Measurements from ENCODE around the gene RPA3. TPM values are rescaled to one million over a fixed set of nuclear protein-coding genes. Genes with fewer than 3 reads are reported as not detected.
A peak's percentile ranks its signal among the peaks of the same experiment; 100 is the strongest.

The RPA3 gene
- total and polyA plus RNA-seq, 2 of the 13 experiments (the other 11 are each of a cell fraction or from before 2014, with no cell fraction given), result 38.3 to 154 TPM

DNA sequence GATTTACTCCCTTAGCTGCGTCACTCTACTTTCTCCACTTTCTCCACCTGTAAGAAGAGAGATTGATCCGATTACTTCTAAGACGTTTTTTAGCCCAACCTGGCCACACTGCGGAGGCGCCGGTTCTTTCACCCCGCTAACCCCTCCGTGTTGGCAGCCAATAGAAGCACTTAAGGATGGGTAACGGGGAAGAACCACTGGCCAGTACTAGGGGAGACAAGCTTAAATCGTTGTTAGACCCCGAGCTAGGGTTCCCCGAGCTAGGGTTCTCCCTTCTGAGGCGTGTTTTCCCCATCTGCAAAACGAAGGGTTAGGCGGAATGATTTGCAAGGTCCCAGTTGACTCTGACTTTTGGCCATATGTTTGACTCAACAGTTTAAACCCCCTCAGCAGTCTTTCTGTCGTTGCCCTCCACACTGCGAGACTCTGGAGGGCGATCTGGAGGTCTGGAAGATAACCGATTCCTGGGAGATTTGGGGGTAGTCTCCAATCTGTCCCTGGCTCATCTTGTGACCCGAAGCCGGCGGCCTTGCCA, 77.2 kb downstream of the RPA3 start (continued):
- TF ChIP-seq ZNF782 (CRISPR knock-in tag; IDR thresholded peaks at IDR 0.05; ENCODE audit: borderline replicate concordance), result peak; percentile 13; the same call in 1 of the 2 replicates
- TF ChIP-seq ARNT2 (CRISPR knock-in tag; IDR thresholded peaks at IDR 0.05; ENCODE audit: low read depth), result no peak
- TF ChIP-seq, protein P1, sequence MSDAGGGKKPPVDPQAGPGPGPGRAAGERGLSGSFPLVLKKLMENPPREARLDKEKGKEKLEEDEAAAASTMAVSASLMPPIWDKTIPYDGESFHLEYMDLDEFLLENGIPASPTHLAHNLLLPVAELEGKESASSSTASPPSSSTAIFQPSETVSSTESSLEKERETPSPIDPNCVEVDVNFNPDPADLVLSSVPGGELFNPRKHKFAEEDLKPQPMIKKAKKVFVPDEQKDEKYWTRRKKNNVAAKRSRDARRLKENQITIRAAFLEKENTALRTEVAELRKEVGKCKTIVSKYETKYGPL (CRISPR knock-in tag; IDR thresholded peaks at IDR 0.05), result no peak
- no peak for TF ChIP-seq AGO2 (optimal IDR thresholded peaks at IDR 0.05; ENCODE audit: low read depth, low read length)
- TF ChIP-seq, protein P2, sequence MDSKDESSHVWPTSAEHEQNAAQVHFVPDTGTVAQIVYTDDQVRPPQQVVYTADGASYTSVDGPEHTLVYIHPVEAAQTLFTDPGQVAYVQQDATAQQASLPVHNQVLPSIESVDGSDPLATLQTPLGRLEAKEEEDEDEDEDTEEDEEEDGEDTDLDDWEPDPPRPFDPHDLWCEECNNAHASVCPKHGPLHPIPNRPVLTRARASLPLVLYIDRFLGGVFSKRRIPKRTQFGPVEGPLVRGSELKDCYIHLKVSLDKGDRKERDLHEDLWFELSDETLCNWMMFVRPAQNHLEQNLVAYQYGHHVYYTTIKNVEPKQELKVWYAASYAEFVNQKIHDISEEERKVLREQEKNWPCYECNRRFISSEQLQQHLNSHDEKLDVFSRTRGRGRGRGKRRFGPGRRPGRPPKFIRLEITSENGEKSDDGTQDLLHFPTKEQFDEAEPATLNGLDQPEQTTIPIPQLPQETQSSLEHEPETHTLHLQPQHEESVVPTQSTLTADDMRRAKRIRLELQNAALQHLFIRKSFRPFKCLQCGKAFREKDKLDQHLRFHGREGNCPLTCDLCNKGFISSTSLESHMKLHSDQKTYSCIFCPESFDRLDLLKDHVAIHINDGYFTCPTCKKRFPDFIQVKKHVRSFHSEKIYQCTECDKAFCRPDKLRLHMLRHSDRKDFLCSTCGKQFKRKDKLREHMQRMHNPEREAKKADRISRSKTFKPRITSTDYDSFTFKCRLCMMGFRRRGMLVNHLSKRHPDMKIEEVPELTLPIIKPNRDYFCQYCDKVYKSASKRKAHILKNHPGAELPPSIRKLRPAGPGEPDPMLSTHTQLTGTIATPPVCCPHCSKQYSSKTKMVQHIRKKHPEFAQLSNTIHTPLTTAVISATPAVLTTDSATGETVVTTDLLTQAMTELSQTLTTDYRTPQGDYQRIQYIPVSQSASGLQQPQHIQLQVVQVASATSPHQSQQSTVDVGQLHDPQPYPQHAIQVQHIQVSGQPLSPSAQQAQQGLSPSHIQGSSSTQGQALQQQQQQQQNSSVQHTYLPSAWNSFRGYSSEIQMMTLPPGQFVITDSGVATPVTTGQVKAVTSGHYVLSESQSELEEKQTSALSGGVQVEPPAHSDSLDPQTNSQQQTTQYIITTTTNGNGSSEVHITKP (CRISPR knock-in tag; IDR thresholded peaks at IDR 0.05; ENCODE audit: low read depth), result no peak
- no peak for TF ChIP-seq ARNT (IDR thresholded peaks at IDR 0.05)
- no peak for TF ChIP-seq ZNF12 (CRISPR knock-in tag; IDR thresholded peaks at IDR 0.05)
- TF ChIP-seq SRSF9 (IDR thresholded peaks at IDR 0.05; ENCODE audit: borderline replicate concordance, insufficient read depth, low read depth, low read length, poor library complexity, severe bottlenecking), result no peak
- TF ChIP-seq CBX1 (IDR thresholded peaks at IDR 0.05; ENCODE audit: low read depth), result no peak
- no peak for TF ChIP-seq GPN1 (CRISPR knock-in tag; IDR thresholded peaks at IDR 0.05; ENCODE audit: borderline replicate concordance)
- TF ChIP-seq PRMT3 (CRISPR knock-in tag; IDR thresholded peaks at IDR 0.05; ENCODE audit: borderline replicate concordance, low read depth), result no peak
- TF ChIP-seq RBM22 (optimal IDR thresholded peaks at IDR 0.05; ENCODE audit: low read length), result no peak
- peak; percentile 75 to 78; a peak in 3 of 4 replicates for TF ChIP-seq MAFK (conservative IDR thresholded peaks at IDR 0.05 in 1 of 2, IDR thresholded peaks at IDR 0.05 in 1 of 2; ENCODE audit: low read length in 2 of 2)
- TF ChIP-seq, protein P3, sequence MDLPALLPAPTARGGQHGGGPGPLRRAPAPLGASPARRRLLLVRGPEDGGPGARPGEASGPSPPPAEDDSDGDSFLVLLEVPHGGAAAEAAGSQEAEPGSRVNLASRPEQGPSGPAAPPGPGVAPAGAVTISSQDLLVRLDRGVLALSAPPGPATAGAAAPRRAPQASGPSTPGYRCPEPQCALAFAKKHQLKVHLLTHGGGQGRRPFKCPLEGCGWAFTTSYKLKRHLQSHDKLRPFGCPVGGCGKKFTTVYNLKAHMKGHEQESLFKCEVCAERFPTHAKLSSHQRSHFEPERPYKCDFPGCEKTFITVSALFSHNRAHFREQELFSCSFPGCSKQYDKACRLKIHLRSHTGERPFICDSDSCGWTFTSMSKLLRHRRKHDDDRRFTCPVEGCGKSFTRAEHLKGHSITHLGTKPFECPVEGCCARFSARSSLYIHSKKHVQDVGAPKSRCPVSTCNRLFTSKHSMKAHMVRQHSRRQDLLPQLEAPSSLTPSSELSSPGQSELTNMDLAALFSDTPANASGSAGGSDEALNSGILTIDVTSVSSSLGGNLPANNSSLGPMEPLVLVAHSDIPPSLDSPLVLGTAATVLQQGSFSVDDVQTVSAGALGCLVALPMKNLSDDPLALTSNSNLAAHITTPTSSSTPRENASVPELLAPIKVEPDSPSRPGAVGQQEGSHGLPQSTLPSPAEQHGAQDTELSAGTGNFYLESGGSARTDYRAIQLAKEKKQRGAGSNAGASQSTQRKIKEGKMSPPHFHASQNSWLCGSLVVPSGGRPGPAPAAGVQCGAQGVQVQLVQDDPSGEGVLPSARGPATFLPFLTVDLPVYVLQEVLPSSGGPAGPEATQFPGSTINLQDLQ (CRISPR knock-in tag; IDR thresholded peaks at IDR 0.05), result no peak
- no peak for TF ChIP-seq ZMAT3 (CRISPR knock-in tag; conservative IDR thresholded peaks at IDR 0.05)
- TF ChIP-seq, protein P4, sequence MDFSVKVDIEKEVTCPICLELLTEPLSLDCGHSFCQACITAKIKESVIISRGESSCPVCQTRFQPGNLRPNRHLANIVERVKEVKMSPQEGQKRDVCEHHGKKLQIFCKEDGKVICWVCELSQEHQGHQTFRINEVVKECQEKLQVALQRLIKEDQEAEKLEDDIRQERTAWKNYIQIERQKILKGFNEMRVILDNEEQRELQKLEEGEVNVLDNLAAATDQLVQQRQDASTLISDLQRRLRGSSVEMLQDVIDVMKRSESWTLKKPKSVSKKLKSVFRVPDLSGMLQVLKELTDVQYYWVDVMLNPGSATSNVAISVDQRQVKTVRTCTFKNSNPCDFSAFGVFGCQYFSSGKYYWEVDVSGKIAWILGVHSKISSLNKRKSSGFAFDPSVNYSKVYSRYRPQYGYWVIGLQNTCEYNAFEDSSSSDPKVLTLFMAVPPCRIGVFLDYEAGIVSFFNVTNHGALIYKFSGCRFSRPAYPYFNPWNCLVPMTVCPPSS (IDR thresholded peaks at IDR 0.05), result no peak
- TF ChIP-seq MLLT10 (CRISPR knock-in tag; IDR thresholded peaks at IDR 0.05), result no peak
- TF ChIP-seq, protein P5, sequence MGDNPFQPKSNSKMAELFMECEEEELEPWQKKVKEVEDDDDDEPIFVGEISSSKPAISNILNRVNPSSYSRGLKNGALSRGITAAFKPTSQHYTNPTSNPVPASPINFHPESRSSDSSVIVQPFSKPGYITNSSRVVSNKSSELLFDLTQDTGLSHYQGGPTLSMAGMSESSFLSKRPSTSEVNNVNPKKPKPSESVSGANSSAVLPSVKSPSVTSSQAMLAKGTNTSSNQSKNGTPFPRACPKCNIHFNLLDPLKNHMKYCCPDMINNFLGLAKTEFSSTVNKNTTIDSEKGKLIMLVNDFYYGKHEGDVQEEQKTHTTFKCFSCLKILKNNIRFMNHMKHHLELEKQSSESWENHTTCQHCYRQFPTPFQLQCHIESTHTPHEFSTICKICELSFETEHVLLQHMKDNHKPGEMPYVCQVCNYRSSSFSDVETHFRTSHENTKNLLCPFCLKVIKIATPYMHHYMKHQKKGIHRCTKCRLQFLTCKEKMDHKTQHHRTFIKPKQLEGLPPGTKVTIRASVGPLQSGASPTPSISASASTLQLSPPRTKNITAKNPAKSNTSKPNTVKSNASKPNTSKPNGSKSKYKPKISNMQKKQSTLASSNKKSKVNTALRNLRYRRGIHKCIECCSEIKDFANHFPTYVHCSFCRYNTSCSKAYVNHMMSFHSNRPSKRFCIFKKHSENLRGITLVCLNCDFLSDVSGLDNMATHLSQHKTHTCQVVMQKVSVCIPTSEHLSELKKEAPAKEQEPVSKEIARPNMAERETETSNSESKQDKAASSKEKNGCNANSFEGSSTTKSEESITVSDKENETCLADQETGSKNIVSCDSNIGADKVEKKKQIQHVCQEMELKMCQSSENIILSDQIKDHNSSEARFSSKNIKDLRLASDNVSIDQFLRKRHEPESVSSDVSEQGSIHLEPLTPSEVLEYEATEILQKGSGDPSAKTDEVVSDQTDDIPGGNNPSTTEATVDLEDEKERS (CRISPR knock-in tag; IDR thresholded peaks at IDR 0.05), result no peak
- TF ChIP-seq AHR (CRISPR knock-in tag; IDR thresholded peaks at IDR 0.05), result no peak

Measured in HepG2 (cell line).